PC-3 (cell line): ENCODE results near the gene SLC44A3. TPM values are rescaled to one million over a fixed set of nuclear protein-coding genes. Genes with fewer than 3 reads are reported as not detected.

Experiments
- ATAC-seq: fragments of 200-7000 bp; cut with Tn5 transposase; 2 replicates; pipeline ENCODE4 v1.9.1; 2020; ENCODE audit warnings: mild to moderate bottlenecking, moderate library complexity
- BruUV-seq: library from RNA; stranded (reverse); fragments of 400-500 nt; replicated peaks from 2 replicates; lab custom pipeline; 2021; lab: Mats Ljungman, UMichigan
- CTCF ChIA-PET: fragments of 300-600 bp; sonication (Branson Sonifier 250); formaldehyde crosslinking; loops from one replicate; lab custom pipeline; 2022; ENCODE audit warnings: antibody characterized with exemption; lab: Charles Lee
- POLR2A ChIA-PET: fragments of 300-600 bp; sonication (Branson Sonifier 250); formaldehyde crosslinking; loops from one replicate; lab custom pipeline; 2022; ENCODE audit warnings: antibody characterized with exemption; ENCODE audit not compliant: unreplicated experiment; lab: Charles Lee
- DNase-seq: peaks from one replicate; pipeline ENCODE4 v3.0.0-alpha.2; 2015
- H2AFZ ChIP-seq: fragments of 300-600 bp; sonication (generic); 2 replicates; pipeline ENCODE4 v1.6.0; 2016; ENCODE audit warnings: antibody characterized with exemption, low read length
- H3F3A ChIP-seq: fragments of 300-600 bp; sonication (generic); one replicate; pipeline ENCODE4 v1.6.0; 2017; ENCODE audit warnings: antibody characterized with exemption, low read length, control low read depth, mild to moderate bottlenecking; ENCODE audit not compliant: unreplicated experiment
- H3K27ac ChIP-seq: fragments of 300-600 bp; sonication (generic); 2 replicates; pipeline ENCODE4 v1.5.1; 2016; ENCODE audit warnings: mild to moderate bottlenecking, low read length
- H3K27me3 ChIP-seq: fragments of 300-600 bp; sonication (generic); 2 replicates; pipeline ENCODE4 v1.6.1; 2016; ENCODE audit warnings: low read length, mixed read lengths
- H3K36me3 ChIP-seq: fragments of 300-600 bp; sonication (generic); 2 replicates; pipeline ENCODE4 v1.6.1; 2016; ENCODE audit warnings: low read depth, mixed run types, low read length, mixed read lengths
- H3K4me1 ChIP-seq: fragments of 300-600 bp; sonication (generic); 2 replicates; pipeline ENCODE4 v1.5.1; 2016; ENCODE audit warnings: low read length; ENCODE audit not compliant: insufficient read depth
- H3K4me2 ChIP-seq: fragments of 300-600 bp; sonication (generic); 2 replicates; pipeline ENCODE4 v1.6.0; 2016; ENCODE audit warnings: low read length
- H3K4me3 ChIP-seq: fragments of 300-600 bp; sonication (generic); 2 replicates; pipeline ENCODE4 v1.5.1; 2016; ENCODE audit warnings: mild to moderate bottlenecking, low read length, mixed read lengths
- H3K79me2 ChIP-seq: fragments of 300-600 bp; sonication (generic); 2 replicates; pipeline ENCODE4 v1.6.1; 2017; ENCODE audit warnings: low read length, mixed read lengths
- H3K9ac ChIP-seq: fragments of 300-600 bp; sonication (generic); 2 replicates; pipeline ENCODE4 v1.6.0; 2016; ENCODE audit warnings: mild to moderate bottlenecking, low read length
- H3K9me2 ChIP-seq: fragments of 300-600 bp; sonication (generic); replicated peaks from 2 replicates; pipeline ENCODE4 v1.6.1; 2016; ENCODE audit warnings: mixed run types, low read length, mixed read lengths
- H3K9me3 ChIP-seq: fragments of 300-600 bp; sonication (generic); 2 replicates; pipeline ENCODE4 v1.6.1; 2016; ENCODE audit warnings: low read length, mixed read lengths
- H4K20me1 ChIP-seq: fragments of 300-600 bp; sonication (generic); 2 replicates; pipeline ENCODE4 v1.6.1; 2016; ENCODE audit warnings: low read length, mixed read lengths
- CTCF ChIP-seq: fragments of 300-600 bp; sonication (generic); conservative IDR thresholded peaks from 2 replicates; pipeline ENCODE4 v1.5.1; 2017; ENCODE audit warnings: antibody characterized with exemption, low read depth, mild to moderate bottlenecking, low read length
- EZH2 ChIP-seq: fragments of 300-600 bp; sonication (generic); IDR thresholded peaks from one replicate; pipeline ENCODE4 v1.6.1; 2017; ENCODE audit warnings: antibody characterized with exemption, mild to moderate bottlenecking, low read length; ENCODE audit not compliant: unreplicated experiment
- EZH2phosphoT487 ChIP-seq: fragments of 300-600 bp; sonication (generic); IDR thresholded peaks from 2 replicates; pipeline ENCODE4 v1.6.1; 2018; ENCODE audit warnings: mild to moderate bottlenecking, antibody characterized with exemption, low read length, borderline replicate concordance
- intact Hi-C: fragments of 100-400 bp; cut with micrococcal nuclease; formaldehyde crosslinking; loops from 2 replicates; pipeline ENCODE4 v1.9.0; 2023
- total RNA-seq: library from RNA; depleted of rRNA; stranded (reverse); fragments of >200 nt; gene quantifications from 2 replicates; pipeline ENCODE4 v1.2.3, GENCODE V29; 2014

The SLC44A3 gene
- total RNA-seq, 1 experiment from 2014 or later = 9.2 TPM

DNA sequence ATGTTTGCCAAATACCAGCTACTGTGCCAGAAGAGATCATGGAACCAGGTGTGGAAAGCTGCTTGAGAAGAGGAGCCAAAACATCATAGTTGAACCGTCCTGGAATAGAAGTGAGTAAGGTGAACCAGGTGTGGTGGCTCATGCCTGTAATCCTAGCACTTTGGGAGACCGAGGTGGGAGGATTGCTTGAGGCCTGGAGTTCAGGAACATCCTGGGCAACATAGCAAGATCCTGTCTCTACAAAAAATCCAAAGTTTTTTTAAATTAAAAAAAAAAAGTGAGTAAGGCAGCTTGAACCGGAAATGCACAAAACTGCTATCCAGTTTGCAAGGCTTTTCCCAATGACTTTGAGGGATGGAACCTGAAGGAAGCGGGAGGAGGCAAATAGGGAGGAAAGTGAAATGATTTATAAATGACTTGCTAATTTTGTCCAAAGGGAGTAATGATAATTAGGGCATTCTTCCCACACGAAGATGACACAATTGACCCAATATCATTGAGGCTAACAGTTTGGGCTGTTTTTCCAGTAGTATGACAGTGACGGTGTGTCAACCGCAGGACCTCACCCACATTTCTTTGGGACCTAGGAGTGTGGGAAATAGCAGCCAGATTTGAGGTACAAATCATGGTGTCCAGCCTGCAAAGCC is 108.3 kb downstream of the SLC44A3 start:
- DNase-seq (no peak), ATAC-seq (no peak)
- CTCF ChIA-PET = no interaction called here
- Histone ChIP-seq H3K9ac (no peak overlapping the region), H3K36me3 (peaks cover 8% of the 10 kb centered on the region), H3K4me3 (no peak overlapping the region), H3K4me1 (peaks cover 15% of the 10 kb centered on the region), H3K9me2 (no peaks in the 10 kb centered on the region), H3K79me2 (peaks cover 35% of the 10 kb centered on the region), H3K27me3 (no peaks in the 10 kb centered on the region), H3K4me2 (no peak overlapping the region), H4K20me1 (peaks cover 20% of the 10 kb centered on the region), H3F3A (peaks cover 2% of the 10 kb centered on the region), H3K9me3 (no peaks in the 10 kb centered on the region), H3K27ac (no peak overlapping the region), H2AFZ (no peak overlapping the region)
- POLR2A ChIA-PET = no interaction called here
- no TSS peak for BruUV-seq
- no peak for TF ChIP-seq EZH2
- TF ChIP-seq CTCF = no peak
- no peak for TF ChIP-seq EZH2phosphoT487
- intact Hi-C loops = no loop called here

DNA sequence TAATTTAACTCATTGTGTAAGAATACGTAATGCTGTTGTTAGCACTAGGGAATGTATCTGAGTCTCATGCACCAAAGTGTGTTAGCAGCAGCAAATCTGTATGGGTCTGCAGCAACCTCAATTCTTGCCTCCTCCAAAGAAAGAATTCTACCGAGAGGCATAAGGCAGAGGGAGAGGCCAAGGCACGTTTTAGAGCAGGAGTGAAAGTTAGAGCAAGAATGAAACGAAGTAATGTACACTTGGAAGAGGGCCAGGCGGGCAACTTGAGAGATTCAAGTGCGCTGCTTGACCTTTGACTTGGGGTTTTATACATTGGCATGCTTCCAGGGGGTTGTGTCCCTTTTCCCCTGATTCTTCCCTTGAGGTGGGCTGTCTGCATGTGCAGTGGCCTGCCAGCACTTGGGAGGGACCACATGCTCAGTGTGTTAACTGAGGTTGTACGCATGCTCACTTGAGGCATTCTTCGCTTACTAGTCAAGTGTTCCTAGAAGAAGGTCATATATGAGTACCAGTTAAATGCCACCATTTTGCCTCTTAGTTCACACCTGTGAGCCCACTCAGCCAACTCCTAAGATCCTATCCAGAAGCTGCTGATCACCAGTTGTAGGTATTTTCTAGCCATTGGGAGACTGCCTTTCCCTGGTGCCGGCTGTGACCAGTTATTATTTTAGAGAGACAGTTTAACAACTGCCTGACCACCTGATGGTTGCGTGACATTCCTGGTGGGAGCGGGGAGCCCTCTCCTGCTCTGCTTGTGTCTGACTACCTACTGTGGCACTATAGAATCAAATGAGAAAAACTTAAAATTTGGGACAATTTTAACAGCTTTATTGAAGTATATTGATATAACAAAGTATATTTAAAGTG is 109.4 kb downstream of the SLC44A3 start:
- no TSS peak for BruUV-seq
- intact Hi-C loops = no loop called here
- H3K79me2 ChIP-seq = peaks cover 23% of the 10 kb centered on the region

More for the DNA sequence above, 109.4 kb downstream of the SLC44A3 start:
- POLR2A ChIA-PET = no interaction called here
- no peaks in the 10 kb centered on the region for H3K9me3 ChIP-seq
- ATAC-seq (no peak), DNase-seq (no peak)
- H2AFZ ChIP-seq = no peak overlapping the region
- H3K27me3 ChIP-seq = no peaks in the 10 kb centered on the region
- H3F3A ChIP-seq = no peaks in the 10 kb centered on the region
- peaks cover 9% of the 10 kb centered on the region for H4K20me1 ChIP-seq
- H3K9ac ChIP-seq = no peak overlapping the region
- no peak overlapping the region for H3K27ac ChIP-seq
- CTCF ChIA-PET = no interaction called here
- H3K4me3 ChIP-seq = no peak overlapping the region
- H3K36me3 ChIP-seq = no peaks in the 10 kb centered on the region; the same call in 1 of the 2 replicates
- peaks cover 3% of the 10 kb centered on the region for H3K4me1 ChIP-seq
- H3K9me2 ChIP-seq = no peaks in the 10 kb centered on the region
- TF ChIP-seq EZH2phosphoT487 = no peak
- no peak for TF ChIP-seq EZH2
- TF ChIP-seq CTCF = no peak
- no peak overlapping the region for H3K4me2 ChIP-seq
